HG03025 (cell line): ENCODE data around the gene CSNK2B.
A peak's percentile ranks its signal among the peaks of the same experiment; 100 is the strongest.
"Not testable (repeated sequence)": the region's sequence is repeated elsewhere in the genome, so short reads cannot be mapped to it uniquely, and the experiment has no call there.

Source experiments
- ATAC-seq: cut with Tn5 transposase; IDR thresholded peaks from one replicate; pipeline ENCODE4 v1.9.1; 2021; ENCODE audit warnings: mild to moderate bottlenecking, moderate library complexity; ENCODE audit not compliant: unreplicated experiment, low FRiP score

Gene CSNK2B

GRCh38 chr6:31687860-31688693 lies 22.2 kb downstream of the CSNK2B start:
- ATAC-seq: no peak

- ATAC-seq: no peak
These were observed 23.6 kb downstream of the CSNK2B start for GRCh38 chr6:31689249-31690110.

GRCh38 chr6:31690231-31691077 lies 24.6 kb downstream of the CSNK2B start:
- no peak for ATAC-seq

GRCh38 chr6:31691078-31691463 lies 25.2 kb downstream of the CSNK2B start:
- no peak for ATAC-seq

GRCh38 chr6:31691564-31692108 lies 25.8 kb downstream of the CSNK2B start:
- ATAC-seq: no peak

GRCh38 chr6:31692353-31692752 lies 26.5 kb downstream of the CSNK2B start:
- ATAC-seq: no peak

GRCh38 chr6:31692886-31693285 lies 27.0 kb downstream of the CSNK2B start:
- no peak for ATAC-seq

- ATAC-seq: no peak
These were observed 27.7 kb downstream of the CSNK2B start for GRCh38 chr6:31693535-31693934.

- no peak for ATAC-seq
These were observed 31.7 kb downstream of the CSNK2B start for GRCh38 chr6:31697555-31697954.

- no peak for ATAC-seq
These were observed 35.0 kb downstream of the CSNK2B start for GRCh38 chr6:31700740-31701401.

- no peak for ATAC-seq
These were observed 36.0 kb downstream of the CSNK2B start for GRCh38 chr6:31701666-31702404.

GRCh38 chr6:31702405-31702818 lies 36.5 kb downstream of the CSNK2B start:
- ATAC-seq: no peak

GRCh38 chr6:31702819-31703716 lies 37.2 kb downstream of the CSNK2B start, which contains the start of gene ABHD16A:
TSS of gene ABHD16A (minus strand) at chr6:31703324. CDS start at chr6:31703281, 43 bp downstream.
- peak; percentile 71 for ATAC-seq

- ATAC-seq: no peak
These were observed 40.1 kb downstream of the CSNK2B start for GRCh38 chr6:31705931-31706330.

- ATAC-seq: no peak
These were observed 40.7 kb downstream of the CSNK2B start, which contains the start of gene LY6G6F for GRCh38 chr6:31706599-31706998. TSS of gene LY6G6F (plus strand) at chr6:31706866. CDS start at chr6:31706907, 41 bp downstream.

GRCh38 chr6:31707701-31708100 lies 41.8 kb downstream of the CSNK2B start:
- no peak for ATAC-seq

- no peak for ATAC-seq
These were observed 42.3 kb downstream of the CSNK2B start for GRCh38 chr6:31708224-31708623.

GRCh38 chr6:31709157-31709556 lies 43.3 kb downstream of the CSNK2B start:
- ATAC-seq: not testable (repeated sequence)
